GM19452 (cell line): Measurements from ENCODE around the gene STAB1.

Source experiments
- ATAC-seq: cut with Tn5 transposase; IDR thresholded peaks from one replicate; pipeline ENCODE4 v1.9.1; 2021; ENCODE audit not compliant: unreplicated experiment

STAB1 gene

DNA sequence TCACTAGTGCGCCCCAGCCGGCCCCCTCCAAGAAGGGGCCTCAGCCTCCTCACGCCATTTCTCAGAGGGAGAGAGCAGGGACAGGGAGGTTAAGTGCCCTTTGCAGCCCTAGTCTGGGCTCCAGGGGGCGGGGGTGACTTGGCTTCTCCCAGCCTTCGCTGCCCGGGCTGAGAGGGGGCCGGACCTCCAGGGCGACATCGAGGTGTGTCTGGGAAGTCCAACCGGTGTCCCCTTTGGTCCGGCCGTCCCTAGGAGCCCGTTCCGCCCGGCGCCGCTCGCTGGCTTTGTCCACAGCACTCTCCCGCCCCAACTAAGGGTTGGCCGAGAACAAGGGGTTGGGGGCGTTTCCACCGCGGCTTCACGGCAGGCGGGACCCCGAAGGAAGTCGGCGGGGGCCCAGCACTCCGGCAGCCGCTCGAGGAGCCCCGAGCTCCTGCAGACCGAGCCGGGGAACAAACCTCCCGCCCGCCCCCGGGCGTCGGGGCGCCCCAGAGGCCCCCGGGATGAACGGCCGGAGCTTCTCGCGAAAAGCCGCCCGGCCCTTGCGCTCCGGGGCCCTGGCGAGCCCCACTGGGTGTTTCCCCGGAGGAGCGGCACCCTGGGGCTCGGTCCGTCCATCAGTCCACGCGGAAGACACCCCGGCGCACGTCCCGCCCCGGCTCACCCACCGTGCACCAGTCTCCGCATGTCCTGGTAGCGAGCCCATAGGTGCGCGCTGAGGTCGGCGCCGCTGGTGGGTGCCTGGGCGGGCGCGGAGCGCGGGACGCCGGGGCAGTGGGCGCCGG lies 37.9 kb downstream of the STAB1 start:
- ATAC-seq, result no peak

DNA sequence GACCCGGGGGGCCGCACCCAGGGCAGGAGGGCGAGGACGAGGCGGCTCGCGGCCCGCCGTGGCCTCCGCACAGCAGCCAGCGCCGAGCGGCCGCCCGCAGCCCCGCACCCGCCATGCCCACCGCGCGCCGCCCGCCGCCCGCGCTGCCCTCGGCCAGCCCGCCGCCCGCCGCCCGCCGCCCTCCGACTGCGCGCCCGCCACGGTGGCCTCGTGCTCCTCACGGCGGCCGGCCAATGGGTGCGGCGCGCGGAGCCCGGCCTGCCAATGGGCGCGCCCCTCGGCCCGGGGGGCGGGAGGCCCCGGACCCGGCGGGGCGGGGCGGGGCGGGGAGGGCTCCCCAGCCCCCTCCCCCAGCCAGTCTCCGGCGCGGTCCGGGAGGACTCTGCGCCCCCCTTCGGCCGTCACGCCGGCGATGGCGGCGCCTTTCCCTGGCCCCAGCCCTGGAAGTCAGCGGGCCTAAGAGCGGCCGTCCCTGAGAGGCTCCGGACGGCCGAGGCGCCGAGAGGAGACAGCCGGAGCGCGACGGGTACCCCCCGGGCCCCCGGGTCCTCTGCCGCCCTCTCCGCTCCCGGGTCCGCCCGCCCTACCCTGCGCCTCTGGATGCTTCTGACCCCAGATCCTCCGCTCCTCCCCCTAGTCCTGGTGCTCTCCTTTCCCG lies 38.6 kb downstream of the STAB1 start, which contains the start of gene NT5DC2:
TSS of gene NT5DC2 (minus strand) at position 235 of the 658 bp plus-strand sequence. CDS start at position 115, 120 bp downstream.
- ATAC-seq, result peak; percentile 34

DNA sequence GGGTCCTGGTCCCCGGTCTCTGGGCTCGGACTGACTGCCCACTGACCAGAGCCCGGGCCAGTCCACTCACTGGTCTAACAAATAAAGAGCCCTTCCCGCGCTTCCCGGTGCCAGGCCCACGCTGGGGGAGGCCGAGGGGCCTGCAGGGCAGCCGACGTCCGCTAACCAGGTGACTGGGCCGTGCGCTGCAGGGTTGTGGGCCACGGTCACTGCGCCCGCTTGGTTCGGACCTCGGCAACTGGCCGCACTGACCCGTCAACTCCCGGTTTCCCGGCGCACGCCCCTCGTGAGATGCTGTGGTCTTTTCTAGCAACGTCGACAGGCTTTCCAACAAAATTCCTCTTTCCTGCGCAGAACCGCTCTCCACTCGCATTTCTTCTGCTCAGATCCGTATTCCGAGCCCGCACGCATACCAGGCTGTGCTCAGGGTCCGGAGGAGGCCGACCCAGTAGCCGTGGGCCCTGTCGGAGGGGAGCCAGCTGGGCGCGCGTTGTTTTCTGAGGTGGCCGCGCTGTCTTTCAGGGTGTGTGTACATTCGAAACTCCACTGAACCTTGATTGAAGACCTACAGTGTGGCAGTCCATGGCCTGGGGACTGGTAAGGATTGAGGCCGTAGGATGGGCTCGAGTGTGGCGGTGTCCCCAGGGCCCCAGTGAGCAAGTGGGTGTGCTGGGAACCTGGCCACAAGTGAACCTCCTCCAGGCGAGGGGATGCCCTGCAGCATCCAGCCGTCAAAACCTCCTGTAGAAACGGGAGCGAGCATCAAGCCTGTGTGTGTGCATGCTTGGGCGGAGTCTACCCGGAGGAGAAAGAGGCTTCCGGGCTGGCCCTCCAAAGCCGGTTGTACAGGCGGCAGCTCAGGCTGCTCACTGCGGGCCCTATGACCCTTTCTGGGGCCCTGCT lies 39.4 kb downstream of the STAB1 start:
- ATAC-seq, result no peak

DNA sequence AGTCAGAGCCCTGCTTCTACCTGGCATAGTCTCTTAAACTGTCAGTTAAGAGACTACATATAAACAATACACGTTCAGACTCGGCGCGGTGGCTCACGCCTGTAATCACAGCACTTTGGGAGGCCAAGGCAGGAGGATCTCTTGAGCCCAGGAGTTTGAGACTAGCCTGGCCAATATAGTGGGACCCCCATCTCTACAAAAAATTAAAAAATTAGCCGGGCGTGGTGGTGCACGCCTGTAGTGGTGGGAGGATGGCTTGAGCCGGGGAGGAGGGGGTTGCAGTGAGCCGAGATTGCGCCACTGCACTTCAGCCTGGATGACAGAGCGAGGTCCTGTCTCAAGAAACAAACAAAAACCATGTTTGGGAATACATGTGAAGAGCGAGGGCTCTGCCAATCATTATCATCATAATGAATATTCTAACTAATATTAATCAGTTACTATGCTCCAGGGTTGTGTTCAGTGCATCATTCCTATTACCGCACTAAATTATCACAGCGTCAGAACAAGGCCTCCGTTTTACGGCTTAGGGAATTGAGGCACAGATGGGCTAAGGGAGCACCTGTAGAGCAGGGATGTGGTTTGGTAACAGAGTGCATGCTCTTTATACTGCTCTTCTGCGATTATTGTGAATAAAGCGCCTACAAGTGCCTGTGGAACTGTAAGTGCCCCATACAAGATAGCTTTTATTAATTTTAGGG lies 40.4 kb downstream of the STAB1 start:
- ATAC-seq, result no peak

DNA sequence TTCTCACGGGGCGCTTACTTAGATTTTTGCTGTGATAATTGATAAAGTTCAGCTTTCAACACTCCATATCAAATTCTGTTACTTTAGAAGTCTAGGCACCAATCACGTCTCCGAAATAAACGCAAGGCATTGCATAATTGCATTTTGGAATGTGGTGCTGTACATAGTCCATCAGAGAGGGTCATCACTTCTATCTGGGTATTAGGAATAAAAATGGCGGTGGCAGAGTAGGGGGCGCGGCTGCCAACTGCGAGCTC lies 40.9 kb downstream of the STAB1 start:
- no peak for ATAC-seq

DNA sequence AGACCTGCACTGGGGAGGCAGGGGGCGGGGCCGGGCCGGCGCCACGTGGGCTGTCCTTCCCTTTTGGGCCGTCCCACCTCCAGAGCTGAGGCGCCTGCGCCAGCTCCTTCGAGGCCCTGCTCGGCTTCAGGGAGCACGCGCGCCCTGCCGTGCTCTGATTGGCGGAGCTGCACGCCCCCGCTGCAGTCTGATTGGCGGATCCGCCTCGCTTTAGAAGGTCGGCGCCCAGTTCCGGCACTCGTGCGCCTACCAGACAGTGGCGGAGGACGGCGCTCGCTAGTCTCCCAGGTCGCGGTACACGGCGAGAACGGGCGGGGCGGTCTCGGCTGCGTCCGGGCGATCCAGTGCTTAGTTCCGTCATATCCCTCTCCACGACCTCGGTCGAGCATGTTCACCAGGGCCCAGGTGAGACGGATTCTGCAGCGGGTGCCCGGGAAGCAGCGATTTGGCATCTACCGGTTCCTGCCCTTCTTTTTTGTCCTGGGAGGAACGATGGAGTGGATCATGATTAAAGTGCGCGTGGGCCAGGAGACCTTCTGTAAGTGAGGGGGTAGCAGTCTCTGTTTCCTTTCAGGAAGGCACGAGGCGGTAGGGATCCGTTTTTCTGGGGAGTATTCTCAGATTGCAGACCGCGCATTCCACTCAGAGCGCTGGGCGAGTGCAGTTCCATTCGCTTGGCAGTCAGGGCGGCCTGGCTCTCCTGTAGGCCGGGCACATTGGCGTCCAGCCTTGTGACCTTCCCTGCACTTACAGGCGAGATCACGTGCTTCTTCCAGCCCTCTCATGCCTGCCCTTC lies 41.4 kb downstream of the STAB1 start, which contains the start of gene UQCC5:
TSS of gene UQCC5 (plus strand) at position 237 of the 796 bp plus-strand sequence. CDS start at position 388, 151 bp downstream.
- peak; percentile 82 for ATAC-seq

DNA sequence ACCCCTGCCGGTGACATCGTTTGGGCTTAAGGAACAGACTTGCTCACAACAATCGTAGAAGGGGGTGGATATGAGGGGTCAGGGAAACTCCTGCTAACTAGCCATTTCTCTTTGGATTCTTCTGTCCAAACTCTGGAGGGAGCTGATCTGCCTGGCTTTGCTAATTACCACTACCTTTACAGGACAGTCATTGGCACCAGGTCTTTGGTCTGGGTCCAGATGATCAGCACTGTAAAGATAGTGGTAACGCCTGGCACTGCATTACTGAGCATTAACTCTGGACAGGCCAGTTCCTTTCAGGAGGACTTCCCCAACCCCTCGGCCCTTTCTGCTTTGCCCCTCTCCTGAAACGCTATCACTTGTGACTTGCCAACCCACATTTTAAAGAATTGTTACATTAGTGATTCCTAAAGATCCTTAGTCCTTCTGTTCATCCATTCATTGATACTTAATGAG lies 42.1 kb downstream of the STAB1 start:
- ATAC-seq, result no peak

DNA sequence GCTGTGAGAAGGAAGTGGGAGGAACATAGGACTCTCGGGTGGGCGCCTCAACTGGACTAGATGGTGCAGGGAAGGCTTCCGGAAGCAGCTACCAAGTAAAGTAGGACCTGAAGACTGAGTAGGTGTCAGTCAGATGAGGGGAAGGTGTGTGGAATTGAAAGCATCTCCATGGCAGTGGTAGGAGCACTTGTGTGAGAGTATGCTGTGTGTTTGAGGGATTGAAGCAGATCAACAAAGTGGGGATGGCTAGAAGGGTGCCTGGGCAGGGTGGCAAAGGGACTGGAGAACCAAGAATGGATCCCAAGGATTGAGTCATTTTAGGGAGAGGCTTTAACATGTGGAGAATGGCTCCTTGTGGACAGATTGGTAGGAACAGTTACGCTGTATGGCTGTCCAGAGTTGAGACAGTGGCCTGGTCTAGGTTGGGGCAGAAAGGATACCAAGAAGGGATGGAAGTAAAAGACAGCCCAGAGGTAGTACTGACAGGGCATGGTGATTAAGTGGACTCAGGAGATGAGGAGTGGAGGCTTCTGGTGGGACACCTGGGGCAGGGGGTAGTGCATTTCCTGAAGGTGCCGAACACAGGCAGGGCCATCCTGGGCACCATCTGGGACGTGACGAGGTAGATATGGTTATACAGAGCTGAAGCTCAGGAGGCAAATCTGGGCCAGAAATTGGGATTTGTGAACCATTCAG lies 42.7 kb downstream of the STAB1 start:
- ATAC-seq, result no peak

DNA sequence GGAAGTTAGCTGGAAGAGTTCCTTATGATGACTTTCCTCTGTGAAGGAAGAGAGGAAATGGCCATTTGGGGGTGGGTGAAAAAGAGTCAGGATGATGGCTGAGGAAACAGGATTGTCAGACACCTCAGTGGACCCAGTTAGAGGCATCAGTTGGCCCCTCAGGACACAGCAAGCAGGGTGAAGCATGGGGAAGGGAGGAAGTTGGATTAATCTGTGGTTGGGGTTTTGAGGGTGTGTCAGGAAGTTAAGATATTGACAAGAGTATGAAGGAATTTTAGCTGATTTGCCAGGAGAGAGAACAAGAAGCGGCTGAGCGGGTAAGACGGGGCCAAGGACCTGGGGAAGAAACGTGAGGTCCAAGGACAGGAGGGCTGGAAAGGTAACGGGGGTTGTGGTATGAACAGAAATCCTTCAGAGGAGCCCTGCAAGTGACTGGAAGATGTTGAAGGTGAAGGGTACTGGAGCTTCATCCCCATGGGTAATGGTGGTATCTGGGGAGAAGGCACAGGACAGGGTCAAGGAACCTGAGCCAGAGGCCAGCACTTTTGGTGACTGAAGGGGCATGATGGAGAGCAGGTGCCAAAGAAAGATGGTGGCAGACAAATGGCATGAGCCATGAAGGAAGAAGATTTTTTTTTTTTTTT lies 44.0 kb downstream of the STAB1 start:
- no peak for ATAC-seq

DNA sequence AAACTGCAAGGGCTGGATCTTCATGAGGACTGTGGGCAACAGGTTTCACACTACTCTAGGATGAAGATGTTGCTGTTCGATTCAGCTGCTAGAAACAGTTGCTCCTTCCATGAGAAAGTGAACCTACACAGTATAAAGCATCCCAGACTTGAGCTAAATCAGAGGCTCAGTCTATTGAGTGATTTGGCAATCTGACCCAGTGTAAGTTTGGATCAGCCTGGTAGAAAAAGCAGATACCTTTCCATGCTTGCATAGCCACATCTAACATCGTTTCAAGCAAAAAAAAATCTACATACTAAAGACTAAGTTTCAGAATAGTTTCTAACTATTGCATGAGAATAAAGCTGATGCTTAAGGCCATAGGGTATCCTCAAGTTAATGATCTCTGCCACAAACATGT lies 45.9 kb downstream of the STAB1 start:
- no peak for ATAC-seq

DNA sequence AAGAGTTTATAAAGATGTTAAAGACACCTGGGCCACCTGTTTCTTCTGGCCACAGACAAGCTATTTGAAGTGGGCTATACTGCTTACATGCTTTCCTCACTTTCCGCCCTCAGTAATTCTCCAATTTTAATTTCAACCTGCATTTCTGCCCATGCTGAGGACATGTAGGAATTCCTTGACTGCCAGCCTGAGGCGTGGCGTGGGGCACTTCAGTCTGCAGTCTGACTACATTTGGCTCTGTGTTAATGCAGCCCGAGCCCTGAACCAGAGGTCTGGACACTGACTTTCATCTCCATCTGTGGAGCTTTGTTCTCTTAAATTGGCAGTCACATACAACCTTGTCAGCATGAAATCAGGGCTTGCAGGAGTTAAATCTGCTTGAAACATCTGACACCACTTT lies 49.8 kb downstream of the STAB1 start:
- ATAC-seq, result no peak

DNA sequence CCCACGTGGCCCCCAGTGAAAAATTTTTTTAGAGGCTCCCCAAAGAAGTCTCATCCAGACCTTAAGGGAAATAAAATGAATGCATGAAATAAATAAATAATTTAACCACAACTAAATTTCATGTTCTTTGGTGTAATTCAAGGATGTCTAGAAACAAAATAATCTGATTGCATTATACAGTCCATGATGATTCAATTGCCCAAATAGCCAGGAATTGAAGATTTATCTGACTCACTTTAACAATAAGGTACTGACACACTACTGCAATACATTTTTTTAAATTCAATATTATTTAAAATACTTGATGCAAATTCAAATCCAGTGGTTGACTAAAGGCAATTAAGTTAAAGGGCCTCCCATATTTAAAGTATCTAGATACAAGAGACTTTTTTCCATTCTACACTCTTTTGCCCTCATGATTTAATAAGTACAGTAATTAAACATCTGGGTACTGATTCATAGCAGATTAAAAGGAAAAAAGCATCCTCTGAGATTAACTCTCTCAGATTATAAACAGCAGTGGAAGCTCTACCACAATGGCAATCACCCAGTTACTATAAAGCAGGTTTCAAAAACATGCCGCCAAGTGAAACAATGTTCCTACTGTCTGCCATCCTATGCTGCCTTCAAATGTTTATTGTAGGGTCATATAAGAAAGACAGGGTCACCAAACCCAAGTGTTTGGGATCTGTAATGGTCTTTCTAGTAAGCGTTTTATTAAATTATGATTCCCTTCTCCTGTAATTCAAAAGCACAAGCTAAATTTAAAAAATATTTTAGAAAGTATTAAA lies 51.2 kb downstream of the STAB1 start:
- ATAC-seq, result no peak

DNA sequence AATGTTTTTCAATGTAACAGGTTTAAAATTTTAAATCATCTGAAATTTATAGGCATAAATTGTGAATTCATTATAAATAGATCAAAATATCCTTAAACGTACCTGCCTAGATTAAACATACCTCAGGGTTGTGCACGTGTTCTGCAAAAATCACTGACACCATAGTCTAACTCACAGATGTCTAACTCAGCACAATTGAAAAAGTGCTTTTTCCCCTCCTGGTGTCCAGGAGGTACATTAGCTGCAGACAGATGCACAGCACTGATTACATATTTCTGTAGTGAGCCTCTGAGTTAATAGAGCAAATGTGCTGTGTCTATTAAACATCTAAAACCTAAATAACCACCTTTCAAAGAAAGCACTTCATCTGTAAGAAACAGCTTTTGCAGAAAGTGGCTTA lies 52.0 kb downstream of the STAB1 start:
- no peak for ATAC-seq

DNA sequence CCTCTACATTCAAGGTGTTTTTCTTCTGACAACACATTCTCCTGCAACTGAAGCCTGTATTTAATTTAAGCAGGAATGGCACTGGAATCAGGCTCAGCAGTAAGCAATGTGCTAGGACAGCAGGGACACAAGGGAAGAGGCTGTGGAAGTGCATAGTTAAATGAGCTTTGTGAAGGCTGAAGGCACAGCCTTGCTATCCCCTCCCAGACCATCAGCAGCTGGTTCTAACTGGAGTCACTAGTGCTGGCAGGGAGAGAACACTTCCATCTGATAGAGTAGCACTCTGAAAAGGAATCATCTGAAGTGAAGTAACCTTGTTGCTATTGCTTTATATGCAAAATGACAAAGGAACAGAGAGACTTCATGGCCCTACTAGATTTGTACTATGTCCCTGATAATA lies 56.0 kb downstream of the STAB1 start:
- ATAC-seq, result no peak

DNA sequence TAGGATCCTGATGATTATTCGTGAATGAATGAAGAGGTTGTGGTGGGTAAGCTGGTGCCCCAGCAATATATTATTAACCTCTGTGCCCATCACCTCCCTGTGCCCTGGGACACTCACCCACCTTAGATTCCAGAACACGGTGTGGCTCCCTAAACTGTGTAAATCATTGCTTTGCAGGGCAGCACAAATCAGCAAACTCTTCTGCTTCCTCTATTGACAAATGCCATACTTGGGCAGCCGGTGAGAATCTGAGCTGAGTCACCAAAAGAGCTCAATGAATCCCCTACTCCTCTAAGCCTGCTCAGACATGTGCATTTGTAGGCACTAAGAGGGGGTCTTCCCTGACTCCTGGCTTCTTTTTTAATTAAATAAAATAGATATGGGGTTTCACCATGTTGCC lies 57.0 kb downstream of the STAB1 start:
- no peak for ATAC-seq

DNA sequence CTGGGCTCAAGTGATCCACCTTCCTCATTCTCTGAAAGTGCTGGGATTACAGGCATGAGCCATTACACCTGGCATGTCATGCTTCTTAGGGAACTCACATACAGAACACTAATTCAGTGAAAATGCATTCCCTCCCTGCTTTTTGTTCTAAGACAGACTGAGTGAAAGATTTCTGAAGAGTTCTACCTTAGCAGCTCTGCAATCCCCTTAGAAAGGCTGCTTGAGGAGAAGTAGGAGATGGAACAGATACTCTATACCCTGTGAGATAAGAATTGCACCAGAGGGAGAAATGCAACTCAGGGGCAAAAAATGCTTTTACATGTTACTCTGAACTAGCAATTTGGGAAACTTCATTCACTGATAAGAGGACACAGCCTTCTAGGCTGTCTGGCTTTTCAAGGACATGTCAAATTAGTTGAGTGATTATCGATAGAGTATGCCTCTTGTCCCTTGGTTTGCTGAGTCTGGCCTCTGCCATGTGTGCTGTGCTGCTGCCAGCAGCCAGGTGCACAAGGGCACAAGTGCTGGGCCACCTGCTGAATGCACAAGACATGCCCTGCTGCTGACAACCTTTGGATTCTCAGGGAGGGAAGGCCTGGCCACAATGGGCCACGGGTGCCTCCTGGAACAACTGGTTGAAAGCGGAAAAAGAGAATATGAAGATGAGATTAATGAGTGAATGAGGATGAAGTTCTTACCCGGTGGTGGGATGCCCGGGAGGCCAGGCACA lies 59.1 kb downstream of the STAB1 start:
- ATAC-seq, result no peak

DNA sequence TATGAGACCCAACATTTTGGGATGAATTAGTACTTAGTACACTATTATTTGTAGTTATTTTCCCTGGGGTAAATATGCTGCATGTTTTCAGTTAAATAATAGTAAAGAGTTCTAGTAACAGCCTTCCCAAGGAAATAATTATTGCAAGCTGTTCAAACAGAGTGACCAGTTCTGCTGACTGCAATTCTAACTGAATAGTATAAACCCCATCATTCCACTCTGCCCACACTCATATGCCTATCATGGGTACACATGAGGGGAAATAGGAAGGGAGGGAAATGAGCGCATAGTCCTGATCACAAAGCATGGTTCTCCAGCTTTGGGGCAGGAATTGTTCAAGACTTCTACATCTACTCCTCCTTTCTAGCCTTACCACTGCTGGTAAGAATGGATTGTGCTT lies 59.9 kb downstream of the STAB1 start:
- ATAC-seq, result no peak
